ENCODE measurements around the gene EXOC6B.

DNA sequence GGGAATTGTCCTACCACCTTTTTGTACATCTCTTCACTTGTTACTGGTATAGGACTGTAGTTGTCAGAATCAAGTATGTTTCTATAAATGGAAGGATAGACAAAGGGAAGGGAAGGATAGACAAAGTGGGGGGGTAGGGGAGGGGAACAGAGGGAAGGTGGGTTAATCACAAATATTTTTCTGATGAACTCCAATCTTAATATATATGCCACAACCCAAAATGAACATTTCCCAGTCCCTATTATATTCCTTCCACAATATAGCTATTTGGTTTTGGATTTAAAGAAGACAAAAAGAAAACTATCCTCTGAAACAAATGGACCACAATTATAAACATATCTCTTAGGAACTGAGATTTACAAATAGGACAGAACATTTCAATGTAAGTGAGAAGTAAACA is 329.4 kb downstream of the EXOC6B start:
- TF ChIP-seq YY1 (IDR thresholded peaks at IDR 0.05; ENCODE audit: insufficient read depth, insufficient read length) (no peak), ZNF274 (IDR thresholded peaks at IDR 0.05; ENCODE audit: low read depth, low read length) (no peak), SUZ12 (IDR thresholded peaks at IDR 0.05; ENCODE audit: extremely low read depth, insufficient read depth, insufficient read length) (no peak)

Measured in NT2/D1 (cell line).